GM12878 (cell line): Measurements from ENCODE around the gene DGKB. TPM values are rescaled to one million over a fixed set of nuclear protein-coding genes. Genes with fewer than 3 reads are reported as not detected.

Experiments
- ATAC-seq: fragments of 200-7000 bp; cut with Tn5 transposase; 3 replicates; pipeline ENCODE4 v1.9.1; 2020; ENCODE audit warnings: mild to moderate bottlenecking, moderate library complexity
- BruUV-seq: library from RNA; stranded (reverse); fragments of 400-500 nt; replicated peaks from 2 replicates; lab custom pipeline; 2021; lab: Mats Ljungman, UMichigan
- CTCF ChIA-PET: fragments of 300-600 bp; sonication (Branson Sonifier 250); formaldehyde crosslinking; extraction: SDS; loops from one replicate; lab custom pipeline; 2021; ENCODE audit warnings: inconsistent platforms; lab: Yijun Ruan, JAX
- POLR2A ChIA-PET: fragments of 350-600 bp; formaldehyde crosslinking; extraction: SDS; loops from one replicate; lab custom pipeline; 2021; ENCODE audit warnings: inconsistent platforms; lab: Charles Lee
- RAD21 ChIA-PET: fragments of 300-600 bp; sonication (Branson Sonifier 250); formaldehyde crosslinking; loops from one replicate; lab custom pipeline; 2023; ENCODE audit warnings: antibody characterized with exemption; ENCODE audit not compliant: unreplicated experiment; lab: Charles Lee
- SMC1A ChIA-PET: fragments of 300-600 bp; sonication (Branson Sonifier 250); formaldehyde crosslinking; loops from one replicate; lab custom pipeline; 2023; ENCODE audit not compliant: unreplicated experiment, uncharacterized antibody; lab: Charles Lee
- DNase-seq: peaks from one replicate; pipeline ENCODE4 v3.0.0-alpha.2; 2011; ENCODE audit warnings: low read depth, low spot score
- FAIRE-seq: peaks from 3 replicates; lab custom pipeline; 2011; peaks lifted over from hg19 to GRCh38; lab: Jason Lieb, UNC
- H2AFZ ChIP-seq: 2 replicates; pipeline ENCODE4 v1.6.0; 2011; ENCODE audit warnings: low read depth, low read length, control low read depth; ENCODE audit not compliant: control insufficient read depth
- H3K27ac ChIP-seq: 2 replicates; pipeline ENCODE4 v1.5.1; 2011; ENCODE audit warnings: control low read depth; ENCODE audit not compliant: control insufficient read depth, insufficient read depth
- H3K27me3 ChIP-seq, 2 experiments: replicated peaks in 1 of 2; 2 replicates each; pipeline versions ENCODE4 v1.6.0 to v1.6.1; 2011; ENCODE audit warnings: low read length in 1 of 2; ENCODE audit not compliant: control insufficient read depth in 2 of 2, insufficient read depth in 2 of 2
- H3K36me3 ChIP-seq, 2 experiments: 2 replicates each; pipeline ENCODE4 v1.5.1; 2011; ENCODE audit warnings: low read length in 1 of 2; ENCODE audit not compliant: control insufficient read depth in 2 of 2, insufficient read depth in 2 of 2
- H3K4me1 ChIP-seq: 2 replicates; pipeline ENCODE4 v1.6.1; 2011; ENCODE audit warnings: mild to moderate bottlenecking, low read length, moderate library complexity, mixed read lengths; ENCODE audit not compliant: control insufficient read depth, insufficient read depth
- H3K4me2 ChIP-seq: 2 replicates; pipeline ENCODE4 v1.6.0; 2011; ENCODE audit warnings: control low read depth; ENCODE audit not compliant: control insufficient read depth, insufficient read depth
- H3K4me3 ChIP-seq: fragments of 200-600 bp; sonication (generic); 2 replicates; pipeline ENCODE4 v1.5.1; 2016
- H3K79me2 ChIP-seq: 2 replicates; pipeline ENCODE4 v1.6.0; 2011; ENCODE audit warnings: low read length; ENCODE audit not compliant: control insufficient read depth, insufficient read depth
- H3K9ac ChIP-seq: 2 replicates; pipeline ENCODE4 v1.8.0; 2011; ENCODE audit warnings: low read length, control low read depth, mixed read lengths; ENCODE audit not compliant: control insufficient read depth, insufficient read depth
- H3K9me3 ChIP-seq: replicated peaks from 3 replicates; pipeline ENCODE4 v1.5.1; 2011; ENCODE audit warnings: mild to moderate bottlenecking, low read length; ENCODE audit not compliant: control insufficient read depth, insufficient read depth
- H4K20me1 ChIP-seq: 2 replicates; pipeline ENCODE4 v1.6.0; 2011; ENCODE audit not compliant: control insufficient read depth, insufficient read depth
- BCL11A ChIP-seq: IDR thresholded peaks from 2 replicates; pipeline ENCODE4 v1.6.1; 2011; ENCODE audit warnings: low read depth, low read length
- BHLHE40 ChIP-seq, 2 experiments: fragments of 450-650 bp in 1 of 2; IDR thresholded peaks; 2 replicates each; pipeline ENCODE4 v1.6.1; 2011 to 2017; ENCODE audit warnings: low read depth in 2 of 2, borderline replicate concordance in 1 of 2, improper control_type of control experiment in 1 of 2, low read length in 1 of 2, mild to moderate bottlenecking in 1 of 2
- KDM1A ChIP-seq: fragments of 200-600 bp; sonication (generic); IDR thresholded peaks from 2 replicates; pipeline ENCODE4 v1.6.1; 2016; ENCODE audit warnings: borderline replicate concordance
- LARP7 ChIP-seq: fragments of 450-650 bp; IDR thresholded peaks from 2 replicates; pipeline ENCODE4 v1.6.1; 2017; ENCODE audit warnings: mild to moderate bottlenecking
- PML ChIP-seq: IDR thresholded peaks from 2 replicates; pipeline ENCODE4 v1.6.1; 2012; ENCODE audit warnings: low read length, inconsistent platforms
- POLR2AphosphoS2 ChIP-seq: IDR thresholded peaks from 2 replicates; pipeline ENCODE4 v1.6.1; 2011; ENCODE audit warnings: low read depth, mild to moderate bottlenecking, low read length, improper control_type of control experiment, moderate library complexity
- RBBP5 ChIP-seq: fragments of 200-600 bp; sonication (generic); conservative IDR thresholded peaks from 2 replicates; pipeline ENCODE4 v1.6.1; 2016
- SMARCA5 ChIP-seq: fragments of 450-650 bp; IDR thresholded peaks from 2 replicates; pipeline ENCODE4 v1.6.1; 2017; ENCODE audit warnings: mild to moderate bottlenecking
- SUZ12 ChIP-seq: fragments of 200-600 bp; sonication (generic); IDR thresholded peaks from one replicate; pipeline ENCODE4 v1.6.1; 2018; ENCODE audit warnings: antibody characterized with exemption, mild to moderate bottlenecking; ENCODE audit not compliant: unreplicated experiment
- ZBTB40 ChIP-seq: fragments of 450-650 bp; IDR thresholded peaks from 2 replicates; pipeline ENCODE4 v1.6.1; 2016; ENCODE audit warnings: mild to moderate bottlenecking, moderate library complexity, borderline replicate concordance
- ZNF217 ChIP-seq: fragments of 450-650 bp; IDR thresholded peaks from 2 replicates; pipeline ENCODE4 v1.6.1; 2017; ENCODE audit warnings: antibody characterized with exemption, mild to moderate bottlenecking
- ZZZ3 ChIP-seq: IDR thresholded peaks from 2 replicates; pipeline ENCODE4 v1.6.1; 2011; ENCODE audit warnings: low read depth; ENCODE audit not compliant: control insufficient read depth, insufficient read length
- WGBS: methylation state at CpG from one replicate; pipeline ENCODE4 v1.1.6; 2016; ENCODE audit warnings: low lambda C conversion rate; ENCODE audit not compliant: insufficient replicate concordance, insufficient coverage; ENCODE audit errors: missing lambda C conversion rate; 5-methylcytosine and 5-hydroxymethylcytosine counted together
- in situ Hi-C: fragments of 300-500 bp; cut with MboI; formaldehyde crosslinking; loops from 9 replicates; pipeline ENCODE4 v1.14.3; 2018; ENCODE audit warnings: mixed read lengths
- intact Hi-C: fragments of 100-400 bp; cut with micrococcal nuclease; formaldehyde crosslinking; loops from one replicate; pipeline ENCODE4 v1.14.2; 2022; ENCODE audit not compliant: unreplicated experiment
- polyA plus RNA-seq, 11 experiments: library from polyadenylated mRNA; depleted of rRNA in 4 of 11; unstranded in 6 of 11; stranded (reverse) in 5 of 11; fragments of >200 nt; fragmentation: Nextera tagmentation in 4 of 11; fragmentation: Illumina TruSeq in 1 of 11; extraction: Ambion mirVana in 4 of 11; extraction: Trizol in 1 of 11; gene quantifications; 1 replicate in 1 of 11; 2 replicates in 10 of 11; pipeline versions ENCODE4 v1.2.1 to v1.2.3, GENCODE V29; 2011 to 2016; ENCODE audit warnings: inconsistent platforms in 2 of 11, missing spikeins in 2 of 11, low read depth in 1 of 11
- total RNA-seq, 4 experiments: library from RNA; depleted of rRNA in 3 of 4; stranded (reverse); fragments of >200 nt in 3 of 4; fragmentation: Illumina TruSeq in 1 of 4; extraction: Trizol in 1 of 4; gene quantifications; 2 replicates each; pipeline versions ENCODE4 v1.2.1 to v1.2.3, GENCODE V29; 2013 to 2021
- TF ChIP-seq, protein P1 (sequence below): IDR thresholded peaks from 2 replicates; pipeline ENCODE4 v1.6.1; 2012; ENCODE audit warnings: low read depth, low read length, improper control_type of control experiment
- TF ChIP-seq, protein P2 (sequence below): IDR thresholded peaks from 2 replicates; pipeline ENCODE4 v1.6.1; 2011; ENCODE audit warnings: borderline replicate concordance, low read depth, mild to moderate bottlenecking, moderate library complexity, low read length; ENCODE audit not compliant: insufficient read depth, poor library complexity, severe bottlenecking
- TF ChIP-seq, protein P3 (sequence below): fragments of 450-650 bp; formaldehyde crosslinking; IDR thresholded peaks from 2 replicates; pipeline ENCODE4 v1.4.0; 2020; ENCODE audit warnings: mild to moderate bottlenecking, moderate library complexity

DGKB gene
- total and polyA plus RNA-seq, 10 of the 15 experiments (the other 5 are each of a cell fraction or from before 2014, with no cell fraction given), result 0.02 to 0.10 (median 0.04) TPM; not detected in 6

GRCh38 chr7:14424675-14425074 lies 477.9 kb downstream of the DGKB start:
- in situ Hi-C loops (no loop called here), intact Hi-C loops (no loop called here)
- no peak overlapping the region for H3K4me3 ChIP-seq
- H3K27ac ChIP-seq, result no peak overlapping the region
- no peaks in the 10 kb centered on the region for H3K4me1 ChIP-seq
- no peak overlapping the region for H2AFZ ChIP-seq
- H4K20me1 ChIP-seq, result no peaks in the 10 kb centered on the region
- 91% methylated on average over 1 of the region's 1 CpG for WGBS
- SMC1A ChIA-PET, result no interaction called here
- no peak for DNase-seq
- no peaks in the 10 kb centered on the region for H3K79me2 ChIP-seq
- no peaks in the 10 kb centered on the region for H3K36me3 ChIP-seq
- no peak for FAIRE-seq
- no TSS peak for BruUV-seq
- ATAC-seq, result no peak
- POLR2A ChIA-PET, result no interaction called here
- RAD21 ChIA-PET, result no interaction called here
- no peak overlapping the region for H3K9ac ChIP-seq
- no peaks in the 10 kb centered on the region for H3K9me3 ChIP-seq
- CTCF ChIA-PET, result no interaction called here
- no peak overlapping the region for H3K4me2 ChIP-seq
- H3K27me3 ChIP-seq, result no peaks in the 10 kb centered on the region
- TF ChIP-seq BCL11A, result no peak
- TF ChIP-seq POLR2AphosphoS2, result no peak
- no peak for TF ChIP-seq RBBP5
- TF ChIP-seq ZNF217, result no peak
- TF ChIP-seq, protein P1, sequence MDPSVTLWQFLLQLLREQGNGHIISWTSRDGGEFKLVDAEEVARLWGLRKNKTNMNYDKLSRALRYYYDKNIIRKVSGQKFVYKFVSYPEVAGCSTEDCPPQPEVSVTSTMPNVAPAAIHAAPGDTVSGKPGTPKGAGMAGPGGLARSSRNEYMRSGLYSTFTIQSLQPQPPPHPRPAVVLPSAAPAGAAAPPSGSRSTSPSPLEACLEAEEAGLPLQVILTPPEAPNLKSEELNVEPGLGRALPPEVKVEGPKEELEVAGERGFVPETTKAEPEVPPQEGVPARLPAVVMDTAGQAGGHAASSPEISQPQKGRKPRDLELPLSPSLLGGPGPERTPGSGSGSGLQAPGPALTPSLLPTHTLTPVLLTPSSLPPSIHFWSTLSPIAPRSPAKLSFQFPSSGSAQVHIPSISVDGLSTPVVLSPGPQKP, result no peak
- TF ChIP-seq ZZZ3, result no peak
- TF ChIP-seq KDM1A, result no peak
- no peak for TF ChIP-seq PML
- no peak for TF ChIP-seq ZBTB40
- no peak for TF ChIP-seq SMARCA5
- TF ChIP-seq, protein P2, sequence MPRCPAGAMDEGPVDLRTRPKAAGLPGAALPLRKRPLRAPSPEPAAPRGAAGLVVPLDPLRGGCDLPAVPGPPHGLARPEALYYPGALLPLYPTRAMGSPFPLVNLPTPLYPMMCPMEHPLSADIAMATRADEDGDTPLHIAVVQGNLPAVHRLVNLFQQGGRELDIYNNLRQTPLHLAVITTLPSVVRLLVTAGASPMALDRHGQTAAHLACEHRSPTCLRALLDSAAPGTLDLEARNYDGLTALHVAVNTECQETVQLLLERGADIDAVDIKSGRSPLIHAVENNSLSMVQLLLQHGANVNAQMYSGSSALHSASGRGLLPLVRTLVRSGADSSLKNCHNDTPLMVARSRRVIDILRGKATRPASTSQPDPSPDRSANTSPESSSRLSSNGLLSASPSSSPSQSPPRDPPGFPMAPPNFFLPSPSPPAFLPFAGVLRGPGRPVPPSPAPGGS, result no peak
- TF ChIP-seq SUZ12, result no peak
- TF ChIP-seq, protein P3, sequence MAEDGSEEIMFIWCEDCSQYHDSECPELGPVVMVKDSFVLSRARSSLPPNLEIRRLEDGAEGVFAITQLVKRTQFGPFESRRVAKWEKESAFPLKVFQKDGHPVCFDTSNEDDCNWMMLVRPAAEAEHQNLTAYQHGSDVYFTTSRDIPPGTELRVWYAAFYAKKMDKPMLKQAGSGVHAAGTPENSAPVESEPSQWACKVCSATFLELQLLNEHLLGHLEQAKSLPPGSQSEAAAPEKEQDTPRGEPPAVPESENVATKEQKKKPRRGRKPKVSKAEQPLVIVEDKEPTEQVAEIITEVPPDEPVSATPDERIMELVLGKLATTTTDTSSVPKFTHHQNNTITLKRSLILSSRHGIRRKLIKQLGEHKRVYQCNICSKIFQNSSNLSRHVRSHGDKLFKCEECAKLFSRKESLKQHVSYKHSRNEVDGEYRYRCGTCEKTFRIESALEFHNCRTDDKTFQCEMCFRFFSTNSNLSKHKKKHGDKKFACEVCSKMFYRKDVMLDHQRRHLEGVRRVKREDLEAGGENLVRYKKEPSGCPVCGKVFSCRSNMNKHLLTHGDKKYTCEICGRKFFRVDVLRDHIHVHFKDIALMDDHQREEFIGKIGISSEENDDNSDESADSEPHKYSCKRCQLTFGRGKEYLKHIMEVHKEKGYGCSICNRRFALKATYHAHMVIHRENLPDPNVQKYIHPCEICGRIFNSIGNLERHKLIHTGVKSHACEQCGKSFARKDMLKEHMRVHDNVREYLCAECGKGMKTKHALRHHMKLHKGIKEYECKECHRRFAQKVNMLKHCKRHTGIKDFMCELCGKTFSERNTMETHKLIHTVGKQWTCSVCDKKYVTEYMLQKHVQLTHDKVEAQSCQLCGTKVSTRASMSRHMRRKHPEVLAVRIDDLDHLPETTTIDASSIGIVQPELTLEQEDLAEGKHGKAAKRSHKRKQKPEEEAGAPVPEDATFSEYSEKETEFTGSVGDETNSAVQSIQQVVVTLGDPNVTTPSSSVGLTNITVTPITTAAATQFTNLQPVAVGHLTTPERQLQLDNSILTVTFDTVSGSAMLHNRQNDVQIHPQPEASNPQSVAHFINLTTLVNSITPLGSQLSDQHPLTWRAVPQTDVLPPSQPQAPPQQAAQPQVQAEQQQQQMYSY (CRISPR knock-in tag), result no peak
- no peak for TF ChIP-seq LARP7
- TF ChIP-seq BHLHE40 (IDR thresholded peaks at IDR 0.05; ENCODE audit: borderline replicate concordance in 1 of 2, low read depth in 2 of 2, low read length in 1 of 2), result no peak
